NB4 (cell line): ENCODE data around the gene TMLHE.
"Not testable (repeated sequence)": the region's sequence is repeated elsewhere in the genome, so short reads cannot be mapped to it uniquely, and the experiment has no call there.

ENCODE experiments used
- DNase-seq: peaks from one replicate; pipeline ENCODE4 v3.0.0; 2010; ENCODE audit warnings: low read depth
- H3K4me3 ChIP-seq: one replicate; pipeline ENCODE4 v1.5.1; 2011; ENCODE audit warnings: mild to moderate bottlenecking, low read depth, low read length, moderate library complexity
- CTCF ChIP-seq: IDR thresholded peaks from one replicate; pipeline ENCODE4 v1.5.1; 2012; ENCODE audit warnings: low read depth, low read length
- MAX ChIP-seq: IDR thresholded peaks from 2 replicates; pipeline ENCODE4 v1.6.1; 2011; ENCODE audit warnings: low read depth, low read length
- MYC ChIP-seq: IDR thresholded peaks from 2 replicates; pipeline ENCODE4 v1.6.1; 2011; ENCODE audit warnings: low read depth, low read length
- POLR2A ChIP-seq: IDR thresholded peaks from 2 replicates; pipeline ENCODE4 v1.6.1; 2011; ENCODE audit warnings: mild to moderate bottlenecking; ENCODE audit not compliant: insufficient read length; ENCODE audit errors: extremely low read depth

TMLHE gene

GRCh38 chrX:155612312-155613224, at the start of gene TMLHE, which contains the start of gene SPRY3:
Gene TMLHE (minus strand): TSS chrX:155612952. CDS start chrX:155545276, 67,676 bp downstream.
Gene SPRY3 (plus strand): TSS chrX:155612586.
- TF ChIP-seq POLR2A, result peak; percentile 54
- no peak for TF ChIP-seq MAX
- peak; percentile 77 for DNase-seq
- peak within 1 kb of the TSS; percentile 91 for H3K4me3 ChIP-seq

GRCh38 chrX:155662282-155662681, 49.5 kb upstream of the TMLHE start:
- no peak overlapping the region for H3K4me3 ChIP-seq
- TF ChIP-seq MYC (no peak), POLR2A (no peak), MAX (no peak), CTCF (no peak)
- DNase-seq, result peak; percentile 9

GRCh38 chrX:155645180-155645579, 32.4 kb upstream of the TMLHE start:
- TF ChIP-seq CTCF (no peak), MAX (no peak), POLR2A (no peak)
- H3K4me3 ChIP-seq, result no peak overlapping the region
- no peak for DNase-seq

- no peak for DNase-seq
- TF ChIP-seq POLR2A (no peak), CTCF (no peak), MYC (no peak), MAX (no peak)
- H3K4me3 ChIP-seq, result no peak overlapping the region
These were observed 30.5 kb upstream of the TMLHE start for GRCh38 chrX:155643240-155643639.

- not testable (repeated sequence) for H3K4me3 ChIP-seq, DNase-seq
These were observed 28.6 kb upstream of the TMLHE start for GRCh38 chrX:155641371-155641770.

- DNase-seq, result no peak
- TF ChIP-seq POLR2A (no peak), MAX (no peak), CTCF (no peak), MYC (no peak)
- no peak overlapping the region for H3K4me3 ChIP-seq
These were observed 25.0 kb upstream of the TMLHE start for GRCh38 chrX:155637714-155638113.

GRCh38 chrX:155635019-155635418, 22.3 kb upstream of the TMLHE start:
- not testable (repeated sequence) for DNase-seq

More at GRCh38 chrX:155635019-155635418, 22.3 kb upstream of the TMLHE start:
- not testable (repeated sequence) for H3K4me3 ChIP-seq
